KMS-11 (cell line): ENCODE measurements around the gene SLC30A2.

Experiments
- H2AFZ ChIP-seq: fragments of 200-600 bp; sonication (generic); 2 replicates; pipeline ENCODE4 v1.6.1; 2016; ENCODE audit warnings: antibody characterized with exemption, mixed run types, low read depth
- H3K27ac ChIP-seq: fragments of 200-600 bp; sonication (generic); 2 replicates; pipeline ENCODE4 v1.6.1; 2016; ENCODE audit warnings: mild to moderate bottlenecking, mixed run types
- H3K27me3 ChIP-seq: fragments of 200-600 bp; sonication (generic); 2 replicates; pipeline ENCODE4 v1.6.1; 2017; ENCODE audit warnings: mild to moderate bottlenecking, low read depth, mixed run types, moderate library complexity; ENCODE audit not compliant: insufficient read depth
- H3K36me3 ChIP-seq: fragments of 200-600 bp; sonication (generic); 2 replicates; pipeline ENCODE4 v1.6.1; 2017; ENCODE audit warnings: mild to moderate bottlenecking, mixed run types; ENCODE audit not compliant: insufficient read depth
- H3K4me1 ChIP-seq: fragments of 200-600 bp; sonication (generic); 2 replicates; pipeline ENCODE4 v1.6.1; 2016; ENCODE audit warnings: mild to moderate bottlenecking, low read depth, mixed run types; ENCODE audit not compliant: poor library complexity, severe bottlenecking
- H3K4me2 ChIP-seq: fragments of 200-600 bp; sonication (generic); 2 replicates; pipeline ENCODE4 v1.7.0; 2016; ENCODE audit warnings: mild to moderate bottlenecking, mixed run types
- H3K4me3 ChIP-seq: fragments of 200-600 bp; sonication (generic); IDR thresholded peaks from 2 replicates; pipeline ENCODE4 v1.6.1; 2017; ENCODE audit warnings: low read depth, low read length, mixed read lengths; ENCODE audit not compliant: insufficient read depth
- H3K79me2 ChIP-seq: fragments of 200-600 bp; sonication (generic); 2 replicates; pipeline ENCODE4 v1.6.1; 2016; ENCODE audit warnings: low read depth, mixed run types; ENCODE audit not compliant: insufficient read depth
- H3K9ac ChIP-seq: fragments of 200-600 bp; sonication (generic); 2 replicates; pipeline ENCODE4 v1.6.1; 2016; ENCODE audit warnings: mild to moderate bottlenecking, mixed run types
- H4K20me1 ChIP-seq: fragments of 200-600 bp; sonication (generic); 2 replicates; pipeline ENCODE4 v1.6.1; 2016; ENCODE audit warnings: mild to moderate bottlenecking, mixed run types; ENCODE audit not compliant: insufficient read depth
- TF ChIP-seq, protein P1 (sequence below): fragments of 200-600 bp; sonication (generic); conservative IDR thresholded peaks from 2 replicates; pipeline ENCODE4 v1.6.1; 2017; ENCODE audit warnings: low read depth, mild to moderate bottlenecking, antibody characterized with exemption, low read length, moderate library complexity, mixed read lengths

The SLC30A2 gene

DNA sequence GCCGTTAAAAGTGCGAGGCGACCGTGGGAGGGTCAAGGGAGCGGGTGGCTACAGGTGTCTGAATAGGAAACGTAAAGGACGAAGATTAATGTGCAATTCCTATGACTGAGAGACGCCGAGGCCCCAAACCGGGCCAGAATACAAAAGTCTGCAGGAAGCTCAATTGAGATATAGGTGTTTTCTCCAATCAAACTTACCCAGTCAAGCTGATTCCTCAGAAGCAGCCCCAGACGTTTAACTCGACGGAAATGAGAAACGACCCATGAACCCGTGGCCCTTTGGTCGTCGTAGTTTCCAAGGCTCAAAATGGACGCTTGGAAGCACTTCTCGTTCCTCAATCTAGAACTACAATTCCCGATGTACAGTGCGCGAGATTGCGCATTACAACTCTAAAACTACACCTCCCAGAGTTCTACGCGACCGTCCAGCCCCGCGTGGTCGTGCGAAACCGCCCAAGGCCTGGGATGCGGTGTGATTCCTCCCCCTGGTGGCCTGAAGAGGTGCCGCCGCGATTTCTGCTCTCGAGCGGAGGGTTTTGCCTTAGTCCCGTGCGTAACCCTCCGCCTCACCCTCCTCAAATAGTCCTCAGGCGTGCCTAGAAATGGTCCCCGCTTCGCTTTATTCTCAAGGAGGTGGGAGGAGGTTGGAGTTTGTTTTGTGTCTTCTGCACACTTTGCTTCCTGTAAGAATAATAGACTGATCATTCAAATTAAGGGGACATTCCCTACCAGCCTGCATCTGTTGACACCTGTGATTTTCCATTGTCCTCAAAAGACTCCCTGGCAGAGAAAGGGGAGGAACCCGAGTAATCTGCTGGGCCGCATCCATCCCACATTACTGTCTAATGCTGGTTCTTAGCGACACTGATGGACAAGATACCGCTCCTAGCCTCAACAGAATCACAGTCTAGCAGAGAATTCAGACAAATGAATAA lies 47.8 kb downstream of the SLC30A2 start, which contains the start of gene PAFAH2:
Gene PAFAH2 (minus strand): TSS at position 236 of the 934 bp plus-strand sequence. CDS start 7,247 bp downstream, outside the sequence.
- Histone ChIP-seq H2AFZ (peak within 1 kb of the TSS; percentile 87), H3K27ac (peak within 1 kb of the TSS; percentile 41), H3K36me3 (no peaks in the 10 kb centered on the region), H3K4me2 (peak within 1 kb of the TSS; percentile 78), H3K9ac (peak within 1 kb of the TSS; percentile 71), H3K4me3 (peak within 1 kb of the TSS; percentile 69), H4K20me1 (no peaks in the 10 kb centered on the region), H3K27me3 (no peaks in the 10 kb centered on the region), H3K79me2 (no peaks in the 10 kb centered on the region), H3K4me1 (peaks cover 13% of the 10 kb centered on the region)
- TF ChIP-seq, protein P1, sequence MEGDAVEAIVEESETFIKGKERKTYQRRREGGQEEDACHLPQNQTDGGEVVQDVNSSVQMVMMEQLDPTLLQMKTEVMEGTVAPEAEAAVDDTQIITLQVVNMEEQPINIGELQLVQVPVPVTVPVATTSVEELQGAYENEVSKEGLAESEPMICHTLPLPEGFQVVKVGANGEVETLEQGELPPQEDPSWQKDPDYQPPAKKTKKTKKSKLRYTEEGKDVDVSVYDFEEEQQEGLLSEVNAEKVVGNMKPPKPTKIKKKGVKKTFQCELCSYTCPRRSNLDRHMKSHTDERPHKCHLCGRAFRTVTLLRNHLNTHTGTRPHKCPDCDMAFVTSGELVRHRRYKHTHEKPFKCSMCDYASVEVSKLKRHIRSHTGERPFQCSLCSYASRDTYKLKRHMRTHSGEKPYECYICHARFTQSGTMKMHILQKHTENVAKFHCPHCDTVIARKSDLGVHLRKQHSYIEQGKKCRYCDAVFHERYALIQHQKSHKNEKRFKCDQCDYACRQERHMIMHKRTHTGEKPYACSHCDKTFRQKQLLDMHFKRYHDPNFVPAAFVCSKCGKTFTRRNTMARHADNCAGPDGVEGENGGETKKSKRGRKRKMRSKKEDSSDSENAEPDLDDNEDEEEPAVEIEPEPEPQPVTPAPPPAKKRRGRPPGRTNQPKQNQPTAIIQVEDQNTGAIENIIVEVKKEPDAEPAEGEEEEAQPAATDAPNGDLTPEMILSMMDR = peak; percentile 88

DNA sequence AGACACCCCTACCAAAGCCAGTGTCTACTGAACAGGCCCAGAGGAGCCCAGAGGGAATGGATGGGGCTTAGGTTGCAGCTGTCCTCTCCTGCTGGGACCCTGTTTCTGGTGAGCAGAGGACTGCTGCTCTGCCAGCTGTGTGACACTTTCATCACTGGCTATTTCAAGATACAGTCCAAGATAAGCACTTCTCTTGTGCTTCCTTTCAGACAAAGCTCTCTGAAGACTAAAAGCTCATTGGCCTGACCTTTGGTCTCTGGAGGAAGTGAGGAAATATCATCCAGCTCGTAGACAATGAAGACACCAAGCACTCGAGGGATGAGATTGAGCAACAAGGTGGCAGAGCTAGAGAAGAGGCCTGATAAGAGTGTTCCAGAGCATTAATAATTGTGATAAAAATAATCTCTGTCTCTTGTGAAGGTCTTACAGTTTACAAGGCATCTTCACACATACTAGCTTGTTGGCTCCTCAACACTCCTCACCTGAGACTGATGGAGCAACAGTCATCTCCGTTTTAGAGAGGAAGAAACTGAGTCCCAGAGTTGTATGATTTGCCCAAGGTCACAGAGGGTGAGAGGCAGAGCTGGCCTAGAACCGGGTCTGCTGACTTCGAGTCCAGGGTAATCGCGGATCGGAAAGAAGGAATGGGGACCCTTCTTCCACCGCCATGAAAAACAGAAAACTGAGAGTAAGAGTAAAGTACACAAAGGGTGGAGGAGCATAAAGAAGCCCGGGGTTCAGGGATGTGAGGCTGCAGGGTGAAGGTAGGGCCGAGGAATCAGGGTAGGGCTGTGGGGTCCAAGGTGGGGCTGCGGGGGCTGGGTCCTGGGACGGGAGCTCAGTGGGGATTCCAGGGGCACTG lies 48.7 kb downstream of the SLC30A2 start:
- no peaks in the 10 kb centered on the region for H3K27me3 ChIP-seq
- peak overlapping the region; percentile 69 for H3K4me3 ChIP-seq
- no peaks in the 10 kb centered on the region for H3K36me3 ChIP-seq
- H4K20me1 ChIP-seq = no peaks in the 10 kb centered on the region
- peak overlapping the region; percentile 41 for H3K27ac ChIP-seq
- peaks cover 13% of the 10 kb centered on the region for H3K4me1 ChIP-seq
- TF ChIP-seq, protein P1 = no peak
- H2AFZ ChIP-seq = peak overlapping the region; percentile 87; the same call in 1 of the 2 replicates
- no peaks in the 10 kb centered on the region for H3K79me2 ChIP-seq
- peak overlapping the region; percentile 78 for H3K4me2 ChIP-seq
- peak overlapping the region; percentile 71 for H3K9ac ChIP-seq

DNA sequence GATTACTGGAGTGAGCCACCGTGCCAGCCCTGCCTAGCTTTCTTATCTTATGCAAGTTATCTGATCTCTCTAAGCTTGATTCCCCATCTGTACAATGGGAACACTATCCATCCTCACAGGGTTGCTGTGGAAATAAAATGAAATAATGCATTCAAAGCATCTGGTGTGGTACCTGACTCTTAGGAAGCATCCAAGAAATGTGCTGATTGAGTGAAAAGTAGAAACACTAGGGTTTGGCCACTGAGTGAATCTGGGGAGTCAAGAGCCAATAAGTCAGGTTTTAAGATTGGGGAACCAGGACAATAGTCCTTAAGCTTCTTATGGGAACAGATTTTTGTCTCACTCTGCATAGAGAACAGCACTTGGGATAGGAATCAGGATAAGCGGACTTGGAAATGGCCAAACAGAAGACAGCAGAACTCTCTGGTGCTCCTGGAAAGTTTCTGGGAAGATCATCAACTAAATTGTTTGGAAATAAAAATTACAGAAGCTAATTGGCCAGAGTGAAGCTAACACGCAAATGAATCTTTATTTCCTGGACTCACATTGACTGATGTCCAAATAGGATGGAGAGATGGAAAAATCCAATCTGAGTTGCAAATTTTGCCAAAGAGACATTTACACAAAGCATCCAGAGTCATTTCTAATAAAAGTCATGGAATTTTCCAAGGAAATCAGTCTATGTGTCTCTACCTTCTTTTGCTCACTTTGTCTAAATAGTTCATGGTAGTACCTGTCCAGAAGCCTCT lies 51.3 kb downstream of the SLC30A2 start:
- no peak overlapping the region for H3K4me2 ChIP-seq
- no peak overlapping the region for H3K4me3 ChIP-seq
- H3K9ac ChIP-seq = no peak overlapping the region
- no peak overlapping the region for H2AFZ ChIP-seq
- TF ChIP-seq, protein P1 = no peak
- no peak overlapping the region for H3K27ac ChIP-seq
- H3K79me2 ChIP-seq = no peaks in the 10 kb centered on the region
- no peaks in the 10 kb centered on the region for H3K36me3 ChIP-seq
- peaks cover 13% of the 10 kb centered on the region for H3K4me1 ChIP-seq
- no peaks in the 10 kb centered on the region for H4K20me1 ChIP-seq
- H3K27me3 ChIP-seq = no peaks in the 10 kb centered on the region
